Fibroblast of pulmonary artery (primary cell): Measurements from ENCODE around the gene POLD4.

Experiments
- DNase-seq: peaks from one replicate; pipeline ENCODE4 v3.0.0-alpha.2; 2010; ENCODE audit warnings: low read depth
- H3K4me3 ChIP-seq: replicated peaks from 2 replicates; pipeline ENCODE4 v1.5.1; 2011; ENCODE audit warnings: low read depth, mild to moderate bottlenecking, control low read depth, low read length, moderate library complexity
- TF ChIP-seq, protein P1 (sequence below): IDR thresholded peaks from 2 replicates; pipeline ENCODE4 v1.5.1; 2011; ENCODE audit warnings: mild to moderate bottlenecking, control low read depth, low read length, inconsistent platforms; ENCODE audit errors: missing control alignments

Gene POLD4

DNA sequence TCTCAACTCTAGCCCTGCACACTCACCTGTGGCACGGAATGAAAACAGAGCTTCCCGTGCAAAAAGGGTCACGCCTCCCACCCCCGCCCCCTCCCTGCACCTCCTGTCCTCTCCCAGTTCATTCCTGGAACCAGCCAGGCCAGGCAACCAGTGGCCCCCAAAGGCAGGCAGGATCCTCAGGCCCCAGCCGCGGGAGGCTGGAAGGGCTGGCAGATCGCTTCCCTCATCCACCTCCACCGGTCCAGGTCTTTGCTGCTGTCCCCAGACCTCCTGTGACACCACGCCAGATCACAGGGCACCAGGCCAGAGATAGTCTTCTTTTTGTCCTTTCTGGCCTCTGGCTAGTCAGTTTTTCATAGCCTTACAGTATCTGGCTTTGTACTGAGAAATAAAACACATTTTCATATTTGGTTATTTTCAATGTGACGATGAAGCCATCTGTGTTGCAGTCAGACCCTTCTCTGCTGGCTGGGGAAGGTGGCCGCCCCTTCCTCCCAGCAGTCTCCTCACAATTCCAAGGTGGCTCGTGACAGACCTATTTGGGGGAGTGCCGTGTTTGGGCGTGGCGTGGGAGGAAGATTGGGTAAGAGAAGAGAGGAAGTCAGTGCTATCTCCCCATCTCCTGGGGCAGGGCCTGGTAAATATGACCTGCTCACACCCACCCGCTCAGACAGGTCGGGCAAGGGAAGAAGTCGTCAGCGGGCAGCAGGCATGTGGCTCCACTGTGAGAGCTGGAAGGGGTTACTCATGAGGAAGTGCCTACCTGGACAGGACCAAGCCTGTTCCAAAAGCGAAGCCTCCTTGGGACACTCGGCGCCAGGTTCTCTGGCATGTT lies 40.9 kb downstream of the POLD4 start:
- DNase-seq, result no peak
- TF ChIP-seq, protein P1, sequence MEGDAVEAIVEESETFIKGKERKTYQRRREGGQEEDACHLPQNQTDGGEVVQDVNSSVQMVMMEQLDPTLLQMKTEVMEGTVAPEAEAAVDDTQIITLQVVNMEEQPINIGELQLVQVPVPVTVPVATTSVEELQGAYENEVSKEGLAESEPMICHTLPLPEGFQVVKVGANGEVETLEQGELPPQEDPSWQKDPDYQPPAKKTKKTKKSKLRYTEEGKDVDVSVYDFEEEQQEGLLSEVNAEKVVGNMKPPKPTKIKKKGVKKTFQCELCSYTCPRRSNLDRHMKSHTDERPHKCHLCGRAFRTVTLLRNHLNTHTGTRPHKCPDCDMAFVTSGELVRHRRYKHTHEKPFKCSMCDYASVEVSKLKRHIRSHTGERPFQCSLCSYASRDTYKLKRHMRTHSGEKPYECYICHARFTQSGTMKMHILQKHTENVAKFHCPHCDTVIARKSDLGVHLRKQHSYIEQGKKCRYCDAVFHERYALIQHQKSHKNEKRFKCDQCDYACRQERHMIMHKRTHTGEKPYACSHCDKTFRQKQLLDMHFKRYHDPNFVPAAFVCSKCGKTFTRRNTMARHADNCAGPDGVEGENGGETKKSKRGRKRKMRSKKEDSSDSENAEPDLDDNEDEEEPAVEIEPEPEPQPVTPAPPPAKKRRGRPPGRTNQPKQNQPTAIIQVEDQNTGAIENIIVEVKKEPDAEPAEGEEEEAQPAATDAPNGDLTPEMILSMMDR, result no peak
- H3K4me3 ChIP-seq, result no peak overlapping the region

DNA sequence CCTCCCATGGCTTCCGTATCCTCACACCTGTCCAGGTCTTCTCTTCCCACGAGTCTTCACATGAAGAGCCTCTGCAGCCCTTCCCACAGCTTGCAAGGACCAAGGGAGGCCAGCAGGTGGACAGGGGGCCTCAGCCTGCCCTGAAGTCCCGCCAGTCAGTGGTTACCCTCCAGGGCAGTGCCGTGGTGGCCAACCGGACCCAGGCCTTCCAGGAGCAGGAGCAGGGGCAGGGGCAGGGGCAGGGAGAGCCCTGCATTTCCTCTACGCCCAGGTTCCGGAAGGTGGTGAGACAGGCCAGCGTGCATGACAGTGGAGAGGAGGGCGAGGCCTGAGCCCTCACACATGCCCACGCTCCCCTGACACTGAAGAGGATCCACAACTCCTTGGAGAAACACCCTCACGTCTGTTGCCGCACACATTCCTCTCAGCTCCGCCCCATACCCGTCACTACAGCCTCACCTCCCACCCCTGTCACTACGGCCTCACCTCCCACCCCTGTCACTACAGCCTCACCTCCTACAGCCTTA lies 41.7 kb downstream of the POLD4 start:
- DNase-seq, result no peak
- TF ChIP-seq, protein P1, result no peak
- H3K4me3 ChIP-seq, result no peak overlapping the region

DNA sequence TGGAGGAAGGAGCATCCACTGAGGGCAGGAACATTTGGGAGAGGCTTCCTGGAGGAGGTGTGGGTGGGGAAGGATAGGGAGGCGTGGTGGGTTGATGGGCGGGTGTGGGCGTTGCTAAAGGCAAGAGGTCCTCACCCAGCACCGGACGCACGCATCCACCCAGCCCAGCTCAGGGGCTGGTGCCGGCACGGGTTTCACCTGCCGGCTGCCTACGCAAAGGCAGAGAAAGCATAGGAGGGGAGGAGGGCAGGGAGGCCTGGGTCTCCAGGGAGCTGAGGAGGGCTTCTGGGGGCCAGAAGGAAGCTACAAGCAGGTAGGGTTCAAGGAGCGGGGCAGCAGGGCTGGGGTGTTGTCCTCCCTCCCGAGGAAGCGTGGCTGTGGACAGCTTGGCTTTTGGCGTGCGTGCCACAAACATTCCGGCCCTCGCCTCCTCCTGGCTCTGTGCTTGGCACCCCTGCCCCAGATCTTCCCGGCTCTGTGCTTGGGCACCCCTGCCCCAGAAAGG lies 42.2 kb downstream of the POLD4 start:
- TF ChIP-seq, protein P1, result no peak
- no peak overlapping the region for H3K4me3 ChIP-seq
- no peak for DNase-seq

DNA sequence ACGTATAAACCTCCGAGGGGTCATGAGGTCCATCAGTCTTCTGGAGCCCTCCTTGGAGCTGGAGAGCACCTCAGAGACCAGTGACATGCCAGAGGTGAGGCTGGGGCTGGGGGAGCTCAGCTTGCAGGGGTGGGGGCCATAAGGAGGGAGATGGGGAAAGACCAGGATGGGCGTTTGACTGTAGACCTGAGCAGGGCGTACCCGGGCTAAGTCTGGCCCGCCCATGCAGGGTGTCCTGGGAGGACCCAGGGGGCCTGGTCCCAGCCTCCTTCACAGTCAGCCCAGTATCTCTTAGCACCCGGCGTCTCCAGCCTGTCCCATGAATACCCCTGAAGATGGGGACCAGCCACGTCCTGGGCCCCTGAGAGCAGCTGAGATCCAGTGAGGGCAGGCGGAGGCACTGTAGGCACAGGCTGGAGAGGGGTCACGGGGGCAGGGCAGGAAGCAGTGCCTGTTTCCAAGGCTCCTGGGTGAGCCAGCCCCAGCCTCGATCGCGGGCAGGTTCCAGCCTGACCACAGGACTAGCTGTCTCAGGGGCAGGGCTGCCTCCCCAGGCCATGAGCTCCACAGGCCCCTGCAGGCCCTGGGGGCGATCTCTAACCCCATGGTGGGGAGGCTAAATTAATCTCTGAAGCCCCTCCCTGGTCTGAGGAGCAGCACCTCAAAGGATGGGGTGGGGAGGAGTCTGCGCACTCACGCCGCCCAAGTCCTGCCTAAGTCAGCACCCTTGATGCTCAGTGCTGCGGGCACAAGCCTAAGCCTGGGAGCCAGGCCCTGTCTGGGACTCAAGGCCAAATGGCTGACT lies 42.9 kb downstream of the POLD4 start:
- TF ChIP-seq, protein P1, result no peak
- no peak overlapping the region for H3K4me3 ChIP-seq
- DNase-seq, result no peak

- TF ChIP-seq, protein P1, result no peak
- H3K4me3 ChIP-seq, result no peak overlapping the region
- no peak for DNase-seq
These were observed 43.7 kb downstream of the POLD4 start for GRCh38 chr11:67309661-67310061.

DNA sequence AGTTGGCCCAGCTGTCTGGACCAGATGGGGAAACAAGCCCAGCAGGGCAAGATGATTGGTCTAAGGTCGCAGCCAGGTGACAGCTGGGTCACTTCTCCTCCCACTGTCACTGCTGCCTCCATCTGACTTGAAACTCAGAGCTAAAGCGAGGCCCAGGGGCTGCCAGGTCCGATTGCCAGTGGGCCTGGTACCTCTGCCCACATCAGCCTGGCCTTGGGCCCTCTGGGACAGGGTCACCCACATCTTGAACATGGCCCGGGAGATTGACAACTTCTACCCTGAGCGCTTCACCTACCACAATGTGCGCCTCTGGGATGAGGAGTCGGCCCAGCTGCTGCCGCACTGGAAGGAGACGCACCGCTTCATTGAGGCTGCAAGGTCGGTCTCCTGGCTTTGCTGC lies 44.2 kb downstream of the POLD4 start:
- DNase-seq, result no peak
- H3K4me3 ChIP-seq, result no peak overlapping the region
- TF ChIP-seq, protein P1, result no peak
